Right renal pelvis (tissue), 4 donors: ENCODE data around the gene CA9. TPM values are rescaled to one million over a fixed set of nuclear protein-coding genes. Genes with fewer than 3 reads are reported as not detected.

Experiments
- DNase-seq, 4 donors: peaks; one replicate each; pipeline ENCODE4 v3.0.0-alpha.2; 2013; ENCODE audit warnings: low read depth in 4 of 4, low spot score in 3 of 4, missing footprints in 1 of 4
- polyA plus RNA-seq, 4 donors: library from polyadenylated mRNA; unstranded; fragments of 120-200 nt; gene quantifications; one replicate each; pipeline ENCODE4 v1.2.1, GENCODE V29; 2013; ENCODE audit not compliant: insufficient read length in 4 of 4

The CA9 gene
- polyA plus RNA-seq, 4 donors: 0.20 to 0.61 (median 0.60) TPM; not detected in 1

- no peak for DNase-seq
Observed at GRCh38 chr9:35651956-35652828, 21.5 kb upstream of the CA9 start.

GRCh38 chr9:35652829-35653209 is 20.9 kb upstream of the CA9 start:
- DNase-seq: no peak

GRCh38 chr9:35653611-35654010 is 20.1 kb upstream of the CA9 start:
- no peak for DNase-seq

DNA sequence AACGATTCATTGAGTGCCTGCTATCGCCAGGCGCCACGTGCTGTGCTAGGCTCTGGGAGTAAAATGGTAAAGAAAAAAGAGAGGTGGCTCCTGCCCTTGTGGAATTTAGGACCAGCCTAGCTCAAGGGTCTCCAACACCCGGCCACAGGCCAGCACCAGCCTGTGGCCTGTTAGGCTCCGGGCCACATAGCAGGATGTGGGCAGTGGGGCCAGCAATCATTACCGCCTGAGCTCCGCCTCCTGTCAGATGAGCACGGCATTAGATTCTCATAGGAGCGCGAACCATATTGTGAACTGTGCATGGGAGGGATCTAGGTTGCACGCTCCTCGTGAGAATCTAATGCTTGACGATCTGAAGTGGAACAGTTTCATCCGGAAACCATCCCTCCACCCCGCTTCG is 17.4 kb upstream of the CA9 start:
- DNase-seq: no peak

- DNase-seq: no peak
Observed at GRCh38 chr9:35656831-35657545, 16.7 kb upstream of the CA9 start.

- DNase-seq: peak; percentile 93 to 97 (median 95)
Observed at GRCh38 chr9:35657546-35658136, 16.1 kb upstream of the CA9 start, which contains the start of gene RMRP. Gene RMRP (minus strand): TSS chr9:35658019.

DNA sequence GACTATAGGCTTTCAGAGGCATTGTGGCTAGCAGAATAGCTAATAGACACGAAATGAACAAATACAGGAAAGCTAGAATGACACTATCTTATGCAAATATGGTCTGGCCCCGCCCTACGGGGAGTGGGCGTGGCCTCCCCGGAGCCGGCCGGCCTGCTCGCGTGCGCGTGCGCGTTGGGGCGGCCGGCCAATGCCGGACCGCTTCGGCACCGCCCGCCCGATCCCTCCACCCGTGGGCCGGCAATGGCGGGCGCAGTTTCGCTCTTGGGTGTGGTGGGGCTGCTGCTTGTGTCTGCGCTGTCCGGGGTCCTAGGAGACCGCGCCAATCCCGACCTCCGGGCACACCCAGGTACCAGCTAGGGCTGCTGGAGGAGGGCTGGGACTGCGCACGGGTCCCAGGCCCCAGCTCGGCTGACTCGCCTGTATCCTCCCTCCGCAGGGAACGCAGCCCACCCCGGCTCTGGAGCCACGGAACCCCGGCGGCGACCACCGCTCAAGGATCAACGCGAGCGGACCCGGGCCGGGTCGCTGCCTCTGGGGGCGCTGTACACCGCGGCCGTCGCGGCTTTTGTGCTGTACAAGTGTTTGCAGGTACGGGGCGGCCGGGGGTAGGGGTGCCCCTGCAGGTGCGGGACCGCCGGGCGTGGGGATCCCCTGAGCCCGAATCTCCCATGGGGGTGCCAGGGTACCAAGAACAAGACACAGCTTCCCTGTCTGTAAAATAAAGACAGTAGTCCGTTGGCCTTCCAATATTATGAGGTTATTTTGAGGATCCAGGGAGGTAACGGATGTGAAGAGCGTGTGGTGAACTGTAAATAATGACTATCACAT is 15.4 kb upstream of the CA9 start, which contains the start of gene CCDC107:
CCDC107 (plus strand) TSS at position 156 of the 831 bp plus-strand sequence; CDS start at position 244, 88 bp downstream.
- DNase-seq: peak; percentile 69 to 85 (median 81)

GRCh38 chr9:35658968-35659220 is 14.8 kb upstream of the CA9 start:
- DNase-seq: no peak

DNA sequence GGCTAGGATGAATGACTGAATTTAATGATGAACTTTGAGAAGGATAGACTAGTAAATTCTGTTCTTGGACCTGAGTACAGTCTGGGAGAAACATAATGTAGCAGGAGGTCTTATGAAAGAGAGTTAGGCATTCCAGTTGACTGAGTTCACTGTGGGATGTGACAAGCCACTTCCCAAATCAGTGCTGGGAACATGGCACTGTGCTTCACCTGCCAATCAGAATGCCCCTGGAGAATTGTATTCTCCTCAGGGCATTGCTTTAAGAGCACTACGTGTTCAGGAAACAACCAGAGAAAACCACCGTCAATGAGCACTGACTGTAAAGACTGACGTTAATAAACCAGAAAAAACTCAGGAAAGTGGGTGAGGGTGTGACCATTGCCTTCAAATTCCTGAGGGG is 14.4 kb upstream of the CA9 start:
- DNase-seq: no peak

DNA sequence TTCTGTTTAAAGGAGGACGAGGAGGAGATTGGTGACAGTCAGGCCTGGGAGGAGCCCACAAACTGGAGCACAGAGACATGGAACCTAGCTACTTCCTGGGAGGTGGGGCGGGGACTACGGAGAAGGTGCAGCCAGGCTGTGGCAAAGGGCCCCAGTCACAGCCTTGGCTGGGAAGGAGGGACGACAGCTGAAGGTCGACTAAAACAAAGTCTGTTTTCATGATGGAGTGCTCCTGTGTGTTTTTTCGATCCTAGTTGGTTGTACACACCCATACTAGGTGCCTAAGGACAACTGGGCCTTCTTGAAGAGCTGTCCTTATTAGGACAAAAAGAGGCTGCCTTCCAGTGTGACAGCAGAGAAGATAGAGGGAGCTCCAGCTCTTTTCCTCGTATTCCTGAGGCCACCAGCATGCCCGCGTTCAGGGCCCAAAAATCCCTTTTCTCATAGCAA is 12.7 kb upstream of the CA9 start:
- no peak for DNase-seq

DNA sequence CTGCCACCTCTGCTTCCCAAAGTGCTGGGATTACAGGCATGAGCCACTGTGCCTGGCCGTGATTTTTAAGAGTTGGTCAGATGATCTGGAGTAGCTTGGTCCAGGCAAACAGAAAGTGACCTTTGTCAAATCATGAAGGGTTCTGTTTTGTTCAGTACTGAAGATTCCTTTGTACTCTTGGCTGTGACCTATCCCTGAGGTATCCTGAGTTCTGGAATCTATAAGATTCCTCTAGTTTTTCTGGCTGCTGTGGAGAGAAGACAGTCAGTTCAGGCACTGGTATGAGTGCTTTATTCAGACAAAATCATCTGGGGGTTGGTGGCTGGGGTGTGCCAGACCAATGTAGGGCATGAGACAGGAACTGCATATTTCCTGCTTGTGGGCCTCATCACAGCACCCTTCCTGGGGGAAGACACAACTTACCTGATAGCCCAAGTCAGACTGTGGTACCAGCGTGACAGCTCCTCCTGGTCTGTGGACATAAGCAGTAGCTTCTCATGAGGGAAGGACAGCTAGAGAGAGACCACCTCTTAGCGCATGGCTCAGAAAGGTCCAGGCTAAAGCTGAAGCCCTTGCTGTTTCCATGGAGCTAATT is 11.9 kb upstream of the CA9 start:
- DNase-seq: no peak

- DNase-seq: no peak
Observed at GRCh38 chr9:35662437-35662836, 11.3 kb upstream of the CA9 start.

DNA sequence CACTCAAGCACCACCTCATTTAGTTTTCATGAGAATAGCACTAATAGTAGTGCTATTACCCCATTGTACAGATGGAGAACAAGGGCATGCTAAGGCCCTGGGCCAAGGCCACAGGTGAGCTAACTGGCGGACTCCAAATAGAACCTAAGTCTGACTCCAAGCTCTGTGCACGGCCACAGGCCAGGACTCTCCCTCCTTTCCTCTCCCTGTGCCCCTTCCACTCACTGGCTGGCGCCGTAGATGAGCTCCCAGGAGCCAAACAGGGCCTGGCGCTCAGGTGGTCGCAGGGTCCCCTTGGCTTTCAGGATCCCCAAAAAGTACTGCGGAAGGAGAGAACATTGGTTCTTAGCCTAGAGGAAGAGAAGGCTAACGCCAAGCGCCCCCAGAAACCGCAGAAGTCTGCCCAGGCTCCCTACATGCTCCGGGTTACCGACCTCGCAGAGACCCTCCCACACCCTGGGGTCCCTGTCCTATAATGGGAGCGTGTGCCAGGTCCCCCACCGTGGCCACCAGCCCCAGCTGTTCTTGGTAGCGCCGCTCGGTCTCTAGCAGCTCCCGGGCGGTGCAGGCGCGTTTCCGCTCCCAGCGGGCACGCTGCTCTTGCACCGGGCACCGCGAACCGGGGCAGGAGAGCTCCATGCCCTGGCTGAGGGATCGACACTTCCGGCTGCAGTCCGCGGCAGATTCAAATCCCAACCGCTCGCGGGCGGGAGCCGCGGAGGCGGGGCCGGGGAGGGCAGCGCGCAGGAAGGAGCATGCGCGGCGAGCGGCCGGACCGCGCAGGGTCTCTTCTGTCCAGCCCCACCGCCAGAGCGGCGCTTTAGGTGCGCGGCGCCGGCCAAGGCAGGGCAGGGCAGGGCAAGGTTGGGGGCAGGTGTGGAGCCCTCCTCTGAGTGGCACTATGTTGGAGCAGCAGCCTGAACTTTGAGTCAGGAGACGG is 8.9 kb upstream of the CA9 start, which contains the start of gene ARHGEF39:
ARHGEF39 (minus strand) TSS at position 665 of the 940 bp plus-strand sequence; CDS start at position 639, 26 bp downstream.
- peak in 3 of 4 donors; percentile 71 to 78 (median 72) for DNase-seq

- no peak for DNase-seq
Observed at GRCh38 chr9:35665471-35665818, 8.3 kb upstream of the CA9 start.

DNA sequence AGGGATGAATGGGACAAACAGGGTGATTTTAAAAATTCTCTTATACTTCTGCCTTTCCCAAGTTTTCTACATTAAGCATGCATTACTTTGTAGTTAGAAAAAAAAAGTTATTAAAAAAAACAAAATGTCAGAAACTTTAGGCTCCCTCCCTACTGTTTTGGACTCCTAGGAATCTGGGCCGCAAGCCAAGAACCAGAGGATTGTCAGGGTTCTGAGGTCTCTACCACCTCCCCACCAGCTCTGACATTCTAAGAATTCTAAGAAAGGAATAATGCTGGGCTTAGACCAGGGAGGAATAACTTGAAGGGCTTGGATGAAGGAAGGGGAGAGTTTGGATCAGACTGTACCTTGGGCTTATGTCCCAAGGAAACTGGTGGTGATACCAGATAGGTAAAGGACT is 7.7 kb upstream of the CA9 start:
- no peak for DNase-seq

- DNase-seq: no peak
Observed at GRCh38 chr9:35666549-35666948, 7.2 kb upstream of the CA9 start.

GRCh38 chr9:35667939-35668338 is 5.8 kb upstream of the CA9 start:
- no peak for DNase-seq

DNA sequence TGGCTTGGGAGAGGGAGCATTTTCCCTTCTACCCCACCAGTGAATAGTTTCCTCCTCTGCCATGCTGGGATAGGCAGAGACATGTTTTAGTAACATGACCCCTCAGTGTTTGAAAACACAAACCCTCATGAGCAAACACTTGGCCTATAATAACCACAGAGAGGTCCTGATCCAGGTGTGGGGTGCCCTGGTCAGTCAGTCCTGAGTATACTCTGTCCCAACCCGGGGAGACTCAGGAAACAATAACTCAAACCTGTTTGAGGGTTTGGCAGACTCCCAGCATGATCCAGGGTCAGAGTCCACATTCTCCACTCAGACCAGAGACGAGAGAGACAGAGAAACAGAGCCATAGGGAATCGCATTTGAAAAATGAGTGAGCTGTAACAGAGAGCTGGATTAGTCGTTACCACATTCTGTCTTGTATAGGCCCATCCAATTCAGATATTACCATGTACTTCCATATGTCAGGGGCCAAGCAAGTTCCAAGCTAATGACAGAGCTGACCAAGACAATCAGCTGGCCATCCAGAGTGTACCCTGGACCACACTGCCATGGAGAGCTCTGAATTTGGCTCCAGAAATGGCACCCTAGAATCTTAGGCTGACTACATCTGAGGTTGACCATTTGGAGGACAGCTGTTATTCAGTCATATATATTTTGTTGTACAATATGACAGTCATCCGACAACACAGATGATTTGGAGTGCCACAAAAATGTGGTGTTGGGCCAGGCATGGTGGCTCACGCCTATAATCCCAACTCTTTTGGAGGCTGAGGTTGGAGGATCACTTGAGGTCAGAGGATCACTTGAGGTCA is 4.2 kb upstream of the CA9 start:
- DNase-seq: no peak
